MM.1S (cell line): ENCODE data around the gene LMBRD1.

ENCODE experiments used
- CTCF ChIP-seq: fragments of 300-600 bp; sonication (generic); IDR thresholded peaks from 2 replicates; pipeline ENCODE4 v1.5.1; 2016; ENCODE audit warnings: antibody characterized with exemption, low read length, mixed read lengths
- EZH2 ChIP-seq: fragments of 300-600 bp; sonication (generic); optimal IDR thresholded peaks from 2 replicates; pipeline ENCODE3; 2017; ENCODE audit warnings: low read depth, mild to moderate bottlenecking, antibody characterized with exemption, low read length, mixed read lengths
- EZH2phosphoT487 ChIP-seq: fragments of 300-600 bp; sonication (generic); IDR thresholded peaks from 2 replicates; pipeline ENCODE4 v1.6.1; 2018; ENCODE audit warnings: antibody characterized with exemption, low read length

DNA sequence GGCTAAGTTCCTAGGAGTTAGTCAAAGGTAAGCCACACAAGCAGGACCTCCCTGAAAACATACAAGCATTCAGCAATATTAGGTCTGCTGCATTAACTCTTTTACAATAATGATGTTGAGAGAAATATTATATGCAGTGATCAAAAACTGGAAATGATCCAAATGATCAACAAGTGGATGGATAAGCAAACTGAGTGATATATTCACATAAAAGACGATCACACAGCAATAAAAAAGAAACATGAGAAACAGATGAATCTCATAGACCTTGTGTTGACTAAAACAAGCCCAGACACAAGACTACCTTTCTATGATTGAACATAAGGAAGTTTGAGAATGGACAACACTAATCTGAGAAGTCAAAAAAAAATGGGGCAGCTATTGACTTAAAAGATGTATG, 39.9 kb downstream of the LMBRD1 start:
- TF ChIP-seq CTCF (no peak), EZH2 (no peak), EZH2phosphoT487 (no peak)
